ENCODE results near the gene RCAN3. TPM values are rescaled to one million over a fixed set of nuclear protein-coding genes. Genes with fewer than 3 reads are reported as not detected.
"Not testable (repeated sequence)": the region's sequence is repeated elsewhere in the genome, so short reads cannot be mapped to it uniquely, and the experiment has no call there.

Gene RCAN3
- total and polyA plus RNA-seq, 2 donors from 2014 or later = 3.5 to 27.1 TPM

- Histone ChIP-seq H3K9me3 (ENCODE audit: control insufficient read depth in 2 of 3, insufficient read depth in 1 of 3, low read length in 3 of 3) (no peaks in the 10 kb centered on the region), H3K27ac (ENCODE audit: low read depth in 2 of 2, low read length in 2 of 2) (no peak overlapping the region), H3K4me1 (ENCODE audit: control insufficient read depth in 2 of 3, insufficient read depth in 2 of 3, low read depth in 1 of 3, low read length in 3 of 3) (no peaks in the 10 kb centered on the region), H3K9ac (ENCODE audit: low read length in 3 of 3) (no peak overlapping the region), H3K27me3 (ENCODE audit: control insufficient read depth, insufficient read depth, low read length) (no peaks in the 10 kb centered on the region), H3K36me3 (ENCODE audit: control insufficient read depth in 2 of 3, insufficient read depth in 3 of 3, low read length in 3 of 3) (no peaks in the 10 kb centered on the region), H3K4me3 (ENCODE audit: low read length in 3 of 3) (no peak overlapping the region)
- FAIRE-seq = no peak
- DNase-seq = no peak
- no peak for TF ChIP-seq CTCF (IDR thresholded peaks at IDR 0.05; ENCODE audit: borderline replicate concordance, extremely low read depth, insufficient read depth)
- intact Hi-C loops (cut with DNase I) = no loop called here
Measured at GRCh38 chr1:24484199-24484598, 18.4 kb upstream of the RCAN3 start.

GRCh38 chr1:24486331-24487065 lies 16.1 kb upstream of the RCAN3 start:
- H3K9me3 ChIP-seq (ENCODE audit: control insufficient read depth in 2 of 3, insufficient read depth in 1 of 3, low read length in 3 of 3) = no peaks in the 10 kb centered on the region
- intact Hi-C loops (cut with DNase I) = no loop called here
- no peak for FAIRE-seq

GRCh38 chr1:24487455-24487854 lies 15.2 kb upstream of the RCAN3 start:
- no peak for TF ChIP-seq CTCF (IDR thresholded peaks at IDR 0.05; ENCODE audit: borderline replicate concordance, extremely low read depth, insufficient read depth)
- FAIRE-seq = no peak
- H3K4me3 ChIP-seq (ENCODE audit: low read length in 3 of 3) = no peak overlapping the region

More at GRCh38 chr1:24486331-24487065, 16.1 kb upstream of the RCAN3 start:
- no peak overlapping the region for H3K27ac ChIP-seq (ENCODE audit: low read depth in 2 of 2, low read length in 2 of 2)
- no peak for TF ChIP-seq CTCF (IDR thresholded peaks at IDR 0.05; ENCODE audit: borderline replicate concordance, extremely low read depth, insufficient read depth)
- no peak for DNase-seq
- no peaks in the 10 kb centered on the region for H3K4me1 ChIP-seq (ENCODE audit: control insufficient read depth in 2 of 3, insufficient read depth in 2 of 3, low read depth in 1 of 3, low read length in 3 of 3)
- H3K4me3 ChIP-seq (ENCODE audit: low read length in 3 of 3) = no peak overlapping the region
- H3K36me3 ChIP-seq (ENCODE audit: control insufficient read depth in 2 of 3, insufficient read depth in 3 of 3, low read length in 3 of 3) = no peaks in the 10 kb centered on the region
- H3K27me3 ChIP-seq (ENCODE audit: control insufficient read depth, insufficient read depth, low read length) = no peaks in the 10 kb centered on the region
- no peak overlapping the region for H3K9ac ChIP-seq (ENCODE audit: low read length in 3 of 3)

GRCh38 chr1:24488159-24488558 lies 14.5 kb upstream of the RCAN3 start:
- H3K27ac ChIP-seq (ENCODE audit: low read depth in 2 of 2, low read length in 2 of 2); DNase-seq; intact Hi-C loops (cut with DNase I); FAIRE-seq; H3K4me3 ChIP-seq (ENCODE audit: low read length in 3 of 3); H3K27me3 ChIP-seq (ENCODE audit: control insufficient read depth, insufficient read depth, low read length); H3K9ac ChIP-seq (ENCODE audit: low read length in 3 of 3); H3K4me1 ChIP-seq (ENCODE audit: control insufficient read depth in 2 of 3, insufficient read depth in 2 of 3, low read depth in 1 of 3, low read length in 3 of 3); H3K36me3 ChIP-seq (ENCODE audit: control insufficient read depth in 2 of 3, insufficient read depth in 3 of 3, low read length in 3 of 3); H3K9me3 ChIP-seq (ENCODE audit: control insufficient read depth in 2 of 3, insufficient read depth in 1 of 3, low read length in 3 of 3): not testable (repeated sequence)

More at GRCh38 chr1:24487455-24487854, 15.2 kb upstream of the RCAN3 start:
- no peaks in the 10 kb centered on the region for H3K27me3 ChIP-seq (ENCODE audit: control insufficient read depth, insufficient read depth, low read length)
- H3K9ac ChIP-seq (ENCODE audit: low read length in 3 of 3) = no peak overlapping the region
- intact Hi-C loops (cut with DNase I) = no loop called here
- H3K36me3 ChIP-seq (ENCODE audit: control insufficient read depth in 2 of 3, insufficient read depth in 3 of 3, low read length in 3 of 3) = no peaks in the 10 kb centered on the region
- no peak for DNase-seq
- H3K27ac ChIP-seq (ENCODE audit: low read depth in 2 of 2, low read length in 2 of 2) = no peak overlapping the region
- H3K4me1 ChIP-seq (ENCODE audit: control insufficient read depth in 2 of 3, insufficient read depth in 2 of 3, low read depth in 1 of 3, low read length in 3 of 3) = no peaks in the 10 kb centered on the region
- no peaks in the 10 kb centered on the region for H3K9me3 ChIP-seq (ENCODE audit: control insufficient read depth in 2 of 3, insufficient read depth in 1 of 3, low read length in 3 of 3)
